Right atrium auricular region (tissue), 2 donors: Measurements from ENCODE around the gene SAMD4A. TPM values are rescaled to one million over a fixed set of nuclear protein-coding genes. Genes with fewer than 3 reads are reported as not detected.
A peak's percentile ranks its signal among the peaks of the same experiment; 100 is the strongest.

ENCODE experiments used
- DNase-seq: peaks from one replicate; pipeline ENCODE4 v3.0.0-alpha.2; 2019; ENCODE audit warnings: low spot score
- H3K27ac ChIP-seq, 2 donors: fragments of 200-600 bp; sonication (generic); 1 replicate in 1 of 2; 2 replicates in 1 of 2; pipeline ENCODE4 v1.5.1; 2016 to 2019
- H3K27me3 ChIP-seq, 2 donors: fragments of 200-600 bp; sonication (generic); one replicate each; pipeline versions ENCODE4 v1.5.1 to v1.6.0; 2017 to 2019
- H3K36me3 ChIP-seq: fragments of 200-600 bp; sonication (generic); one replicate; pipeline ENCODE4 v1.5.1; 2016
- H3K4me1 ChIP-seq, 2 donors: fragments of 200-600 bp; sonication (generic); one replicate each; pipeline versions ENCODE4 v1.5.1 to v1.6.0; 2017 to 2019
- H3K4me3 ChIP-seq, 2 donors: fragments of 200-600 bp; sonication (generic); 1 replicate in 1 of 2; 2 replicates in 1 of 2; pipeline ENCODE4 v1.5.1; 2017 to 2019; ENCODE audit warnings: mild to moderate bottlenecking in 1 of 2, moderate library complexity in 1 of 2
- H3K9me3 ChIP-seq, 2 donors: fragments of 200-600 bp; sonication (generic); one replicate each; pipeline ENCODE4 v1.5.1; 2019
- total RNA-seq, 2 donors: library from RNA; depleted of rRNA; stranded (reverse); fragments of >200 nt; gene quantifications; one replicate each; pipeline ENCODE4 v1.1.0, GENCODE V29; 2016
- TF ChIP-seq, protein P1 (sequence below), 2 donors: fragments of 200-600 bp; sonication (generic); IDR thresholded peaks; one replicate each; pipeline ENCODE4 v1.5.1; 2019; ENCODE audit warnings: antibody characterized with exemption in 2 of 2

The SAMD4A gene
- total RNA-seq, 2 donors from 2014 or later: 74.5 to 102 TPM

DNA sequence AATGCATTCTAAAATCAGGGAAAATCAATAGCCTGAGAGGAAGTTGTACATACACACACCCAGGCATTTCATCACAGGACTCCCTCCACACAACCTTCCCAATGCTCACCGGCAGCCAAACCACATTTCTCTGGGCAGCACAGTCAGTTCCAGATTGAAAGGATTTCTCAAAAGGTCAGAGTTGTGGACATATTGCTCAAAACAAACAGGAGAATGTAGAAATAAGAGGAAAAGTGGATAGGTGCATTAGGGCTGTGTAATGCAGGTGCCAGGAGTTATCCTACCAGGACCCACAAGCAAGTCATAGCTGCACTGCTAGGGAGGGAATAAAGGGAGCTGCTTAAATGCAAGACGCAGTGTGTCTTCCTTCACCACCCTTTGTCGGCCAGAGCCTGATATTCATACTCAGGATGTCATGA is 272.8 kb downstream of the SAMD4A start:
- Histone ChIP-seq H3K4me3 (no peak overlapping the region), H3K27ac (peak overlapping the region in 1 of 2 donors; percentile 39), H3K36me3 (no peaks in the 10 kb centered on the region), H3K9me3 (no peaks in the 10 kb centered on the region), H3K4me1 (no peaks in the 10 kb centered on the region), H3K27me3 (no peaks in the 10 kb centered on the region)
- TF ChIP-seq, protein P1, sequence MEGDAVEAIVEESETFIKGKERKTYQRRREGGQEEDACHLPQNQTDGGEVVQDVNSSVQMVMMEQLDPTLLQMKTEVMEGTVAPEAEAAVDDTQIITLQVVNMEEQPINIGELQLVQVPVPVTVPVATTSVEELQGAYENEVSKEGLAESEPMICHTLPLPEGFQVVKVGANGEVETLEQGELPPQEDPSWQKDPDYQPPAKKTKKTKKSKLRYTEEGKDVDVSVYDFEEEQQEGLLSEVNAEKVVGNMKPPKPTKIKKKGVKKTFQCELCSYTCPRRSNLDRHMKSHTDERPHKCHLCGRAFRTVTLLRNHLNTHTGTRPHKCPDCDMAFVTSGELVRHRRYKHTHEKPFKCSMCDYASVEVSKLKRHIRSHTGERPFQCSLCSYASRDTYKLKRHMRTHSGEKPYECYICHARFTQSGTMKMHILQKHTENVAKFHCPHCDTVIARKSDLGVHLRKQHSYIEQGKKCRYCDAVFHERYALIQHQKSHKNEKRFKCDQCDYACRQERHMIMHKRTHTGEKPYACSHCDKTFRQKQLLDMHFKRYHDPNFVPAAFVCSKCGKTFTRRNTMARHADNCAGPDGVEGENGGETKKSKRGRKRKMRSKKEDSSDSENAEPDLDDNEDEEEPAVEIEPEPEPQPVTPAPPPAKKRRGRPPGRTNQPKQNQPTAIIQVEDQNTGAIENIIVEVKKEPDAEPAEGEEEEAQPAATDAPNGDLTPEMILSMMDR (IDR thresholded peaks at IDR 0.05): no peak
- DNase-seq: peak; percentile 73

DNA sequence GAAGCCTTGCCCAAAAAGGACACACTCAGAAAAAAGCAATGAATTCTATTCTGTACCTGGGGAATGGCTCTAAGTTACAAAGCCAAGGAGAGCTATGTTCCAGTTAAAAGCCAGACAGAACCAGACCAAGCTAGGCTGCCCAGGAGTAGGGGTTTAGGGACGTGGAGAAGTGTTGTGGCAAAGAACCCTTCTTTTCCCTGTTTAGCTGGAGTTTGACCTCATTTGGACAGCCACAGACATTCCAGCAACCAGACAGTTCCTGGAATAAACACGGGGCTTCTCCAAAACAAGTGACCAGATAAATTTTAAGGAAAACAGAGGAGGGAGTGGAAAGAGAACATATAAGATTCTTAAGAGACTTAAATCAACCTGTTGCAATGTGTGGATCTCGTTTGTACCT is 273.4 kb downstream of the SAMD4A start:
- no peak for DNase-seq
- Histone ChIP-seq H3K36me3 (no peaks in the 10 kb centered on the region), H3K27ac (peak overlapping the region in 1 of 2 donors; percentile 39), H3K4me1 (no peaks in the 10 kb centered on the region), H3K4me3 (no peak overlapping the region), H3K27me3 (no peaks in the 10 kb centered on the region), H3K9me3 (no peaks in the 10 kb centered on the region)
- TF ChIP-seq, protein P1 (IDR thresholded peaks at IDR 0.05): no peak

DNA sequence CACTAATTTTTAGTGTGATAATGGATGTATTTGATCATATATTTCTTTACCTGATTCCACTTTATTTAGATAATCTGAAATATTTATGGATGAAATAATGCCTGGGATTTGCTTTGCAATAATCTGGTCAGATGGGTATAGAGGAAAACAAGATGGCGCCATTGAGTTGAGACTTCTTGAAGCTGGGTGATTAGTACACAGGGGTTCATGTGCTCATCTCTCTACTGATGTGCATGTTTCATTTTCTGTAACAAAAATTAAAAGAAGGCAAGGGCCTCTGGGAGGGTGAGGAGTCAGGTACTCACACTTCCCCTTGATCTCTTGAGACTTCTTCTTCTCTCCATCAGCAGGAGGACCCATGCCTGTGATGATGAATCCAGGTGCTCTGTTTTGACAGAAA is 273.9 kb downstream of the SAMD4A start:
- Histone ChIP-seq H3K4me1 (no peaks in the 10 kb centered on the region), H3K9me3 (no peaks in the 10 kb centered on the region), H3K36me3 (no peaks in the 10 kb centered on the region), H3K4me3 (no peak overlapping the region), H3K27ac (no peak overlapping the region), H3K27me3 (no peaks in the 10 kb centered on the region)
- TF ChIP-seq, protein P1 (IDR thresholded peaks at IDR 0.05): no peak
- no peak for DNase-seq

Other genes with a start within 250 kb of the SAMD4A start
- gene CDKN3, start 170.1 kb upstream of the SAMD4A start, total RNA-seq: 10 to 100 TPM in 1 of 2 donors, 1 to 10 TPM in 1; 3.6 to 11.1 TPM
- 100 to 1,000 TPM; 132 to 134 TPM for gene CNIH1, start 125.8 kb upstream of the SAMD4A start, total RNA-seq
- 10 to 100 TPM; 28.0 to 29.4 TPM for gene GMFB, start 78.1 kb upstream of the SAMD4A start, total RNA-seq
- gene CGRRF1, start 57.2 kb upstream of the SAMD4A start, total RNA-seq: 10 to 100 TPM; 12.4 to 17.4 TPM